HepG2 (cell line): ENCODE measurements around the gene SPIN1. TPM values are rescaled to one million over a fixed set of nuclear protein-coding genes. Genes with fewer than 3 reads are reported as not detected.

ENCODE experiments used
- AFF4 ChIP-seq: sonication (generic); formaldehyde crosslinking; IDR thresholded peaks from 2 replicates; pipeline ENCODE4 v1.4.0; 2020; ENCODE audit warnings: missing genetic modification reagents
- FOXA3 ChIP-seq: IDR thresholded peaks from 2 replicates; pipeline ENCODE4 v1.6.1; 2016; ENCODE audit warnings: missing genetic modification reagents, missing compliant biosample characterization
- GTF3A ChIP-seq: sonication (generic); formaldehyde crosslinking; conservative IDR thresholded peaks from 2 replicates; pipeline ENCODE4 v1.4.0; 2020; ENCODE audit warnings: mild to moderate bottlenecking, missing genetic modification reagents
- HNF4A ChIP-seq: sonication (generic); formaldehyde crosslinking; IDR thresholded peaks from 2 replicates; pipeline ENCODE4 v1.4.0; 2020; ENCODE audit warnings: missing genetic modification reagents
- MEIS1 ChIP-seq: sonication (generic); formaldehyde crosslinking; IDR thresholded peaks from 2 replicates; pipeline ENCODE4 v1.9.0; 2021; ENCODE audit warnings: mild to moderate bottlenecking, missing genetic modification reagents, moderate library complexity, borderline replicate concordance
- NCOR1 ChIP-seq: fragments of 200-600 bp; sonication (generic); IDR thresholded peaks from 2 replicates; pipeline ENCODE4 v1.7.0; 2017; ENCODE audit warnings: antibody characterized with exemption, low read length, borderline replicate concordance
- NRL ChIP-seq: sonication (generic); formaldehyde crosslinking; IDR thresholded peaks from 2 replicates; pipeline ENCODE4 v1.5.0; 2020; ENCODE audit warnings: missing genetic modification reagents, mild to moderate bottlenecking, moderate library complexity, borderline replicate concordance
- POGZ ChIP-seq: sonication (generic); formaldehyde crosslinking; IDR thresholded peaks from 2 replicates; pipeline ENCODE4 v1.4.0; 2020; ENCODE audit warnings: mild to moderate bottlenecking, missing genetic modification reagents
- POLR2A ChIP-seq, 2 experiments: IDR thresholded peaks; 2 replicates each; pipeline ENCODE4 v1.6.1; 2011; ENCODE audit warnings: low read depth in 2 of 2, low read length in 2 of 2, mild to moderate bottlenecking in 1 of 2, moderate library complexity in 1 of 2; ENCODE audit not compliant: insufficient read depth in 1 of 2
- PRMT3 ChIP-seq: sonication (generic); formaldehyde crosslinking; IDR thresholded peaks from 2 replicates; pipeline ENCODE4 v1.8.1; 2022; ENCODE audit warnings: low read depth, mild to moderate bottlenecking, moderate library complexity, missing genetic modification reagents, borderline replicate concordance
- U2AF2 ChIP-seq: fragments of 200-400 bp; formaldehyde crosslinking; IDR thresholded peaks from 2 replicates; pipeline ENCODE4 v1.6.1; 2017; ENCODE audit warnings: low read depth, mild to moderate bottlenecking, low read length
- ZBTB7B ChIP-seq: sonication (generic); formaldehyde crosslinking; IDR thresholded peaks from 2 replicates; pipeline ENCODE4 v1.4.0; 2020; ENCODE audit warnings: missing genetic modification reagents
- ZNF143 ChIP-seq: sonication (generic); formaldehyde crosslinking; IDR thresholded peaks from 2 replicates; pipeline ENCODE4 v1.4.0; 2020; ENCODE audit warnings: missing genetic modification reagents
- ZNF160 ChIP-seq: sonication (generic); formaldehyde crosslinking; IDR thresholded peaks from 2 replicates; pipeline ENCODE4 v1.8.0; 2022; ENCODE audit warnings: mild to moderate bottlenecking, inconsistent platforms, missing genetic modification reagents
- ZNF501 ChIP-seq: sonication (generic); formaldehyde crosslinking; IDR thresholded peaks from 2 replicates; pipeline ENCODE4 v1.5.1; 2020; ENCODE audit warnings: mild to moderate bottlenecking, moderate library complexity, missing genetic modification reagents
- ZNF513 ChIP-seq: sonication (generic); formaldehyde crosslinking; conservative IDR thresholded peaks from 2 replicates; pipeline ENCODE4 v1.5.0; 2020; ENCODE audit warnings: missing genetic modification reagents
- ZNF556 ChIP-seq: sonication (generic); formaldehyde crosslinking; IDR thresholded peaks from 2 replicates; pipeline ENCODE4 v1.4.0; 2020; ENCODE audit warnings: mild to moderate bottlenecking, missing genetic modification reagents, borderline replicate concordance
- ZNF569 ChIP-seq: sonication (generic); formaldehyde crosslinking; IDR thresholded peaks from 2 replicates; pipeline ENCODE4 v1.5.0; 2020; ENCODE audit warnings: mild to moderate bottlenecking, missing genetic modification reagents, moderate library complexity, borderline replicate concordance
- ZNF615 ChIP-seq: sonication (generic); formaldehyde crosslinking; IDR thresholded peaks from 2 replicates; pipeline ENCODE4 v1.5.0; 2020; ENCODE audit warnings: mild to moderate bottlenecking, missing genetic modification reagents, borderline replicate concordance
- ZSCAN30 ChIP-seq: sonication (generic); formaldehyde crosslinking; IDR thresholded peaks from 2 replicates; pipeline ENCODE4 v1.5.0; 2020; ENCODE audit warnings: mild to moderate bottlenecking, missing genetic modification reagents
- polyA plus RNA-seq, 8 experiments: library from polyadenylated mRNA; depleted of rRNA in 3 of 8; stranded (reverse) in 7 of 8; unstranded in 1 of 8; fragments of >200 nt; fragmentation: Illumina TruSeq in 4 of 8; extraction: Trizol in 4 of 8; gene quantifications; 2 replicates each; pipeline versions ENCODE4 v1.2.1 to v1.2.3, GENCODE V29; 2011 to 2016; ENCODE audit warnings: low read depth in 4 of 8, missing spikeins in 1 of 8, mixed read lengths in 1 of 8; ENCODE audit not compliant: insufficient read depth in 1 of 8
- total RNA-seq, 5 experiments: library from RNA; depleted of rRNA; stranded (reverse); fragments of >200 nt; fragmentation: Illumina TruSeq; extraction: Trizol; gene quantifications; 2 replicates each; pipeline ENCODE4 v1.2.3, GENCODE V29; 2016; ENCODE audit warnings: low read depth in 1 of 5
- TF ChIP-seq, protein P1 (sequence below): sonication (generic); formaldehyde crosslinking; IDR thresholded peaks from 2 replicates; pipeline ENCODE4 v1.4.0; 2020; ENCODE audit warnings: mild to moderate bottlenecking, missing genetic modification reagents

Gene SPIN1
- total and polyA plus RNA-seq, 2 of the 13 experiments (the other 11 are each of a cell fraction or from before 2014, with no cell fraction given) = 20.0 to 24.3 TPM

GRCh38 chr9:88387552-88388202, 567 bp upstream of the SPIN1 start (continued):
- TF ChIP-seq AFF4 (CRISPR knock-in tag) (no peak), ZNF513 (no peak), POLR2A (IDR thresholded peaks at IDR 0.05; ENCODE audit: insufficient read depth in 1 of 2, low read depth in 2 of 2, low read length in 2 of 2) (no peak), ZNF569 (CRISPR knock-in tag) (no peak), ZNF556 (CRISPR knock-in tag) (no peak), NRL (CRISPR knock-in tag) (no peak; the same call in 1 of the 2 replicates), MEIS1 (CRISPR knock-in tag) (no peak), GTF3A (0 out of 2 replicates have a peak, but pooled peaks have one; percentile 32), ZNF160 (CRISPR knock-in tag) (no peak), ZBTB7B (CRISPR knock-in tag) (0 out of 2 replicates have a peak, but pooled peaks have one; percentile 52), NCOR1 (no peak), POGZ (CRISPR knock-in tag) (peak; percentile 32; the same call in 1 of the 2 replicates), ZNF615 (CRISPR knock-in tag) (no peak), FOXA3 (CRISPR knock-in tag) (no peak), U2AF2 (no peak), HNF4A (CRISPR knock-in tag) (no peak), PRMT3 (no peak), ZNF143 (CRISPR knock-in tag) (no peak; the same call in 1 of the 2 replicates), ZSCAN30 (CRISPR knock-in tag) (no peak), ZNF501 (CRISPR knock-in tag) (peak; percentile 71)
- TF ChIP-seq, protein P1, sequence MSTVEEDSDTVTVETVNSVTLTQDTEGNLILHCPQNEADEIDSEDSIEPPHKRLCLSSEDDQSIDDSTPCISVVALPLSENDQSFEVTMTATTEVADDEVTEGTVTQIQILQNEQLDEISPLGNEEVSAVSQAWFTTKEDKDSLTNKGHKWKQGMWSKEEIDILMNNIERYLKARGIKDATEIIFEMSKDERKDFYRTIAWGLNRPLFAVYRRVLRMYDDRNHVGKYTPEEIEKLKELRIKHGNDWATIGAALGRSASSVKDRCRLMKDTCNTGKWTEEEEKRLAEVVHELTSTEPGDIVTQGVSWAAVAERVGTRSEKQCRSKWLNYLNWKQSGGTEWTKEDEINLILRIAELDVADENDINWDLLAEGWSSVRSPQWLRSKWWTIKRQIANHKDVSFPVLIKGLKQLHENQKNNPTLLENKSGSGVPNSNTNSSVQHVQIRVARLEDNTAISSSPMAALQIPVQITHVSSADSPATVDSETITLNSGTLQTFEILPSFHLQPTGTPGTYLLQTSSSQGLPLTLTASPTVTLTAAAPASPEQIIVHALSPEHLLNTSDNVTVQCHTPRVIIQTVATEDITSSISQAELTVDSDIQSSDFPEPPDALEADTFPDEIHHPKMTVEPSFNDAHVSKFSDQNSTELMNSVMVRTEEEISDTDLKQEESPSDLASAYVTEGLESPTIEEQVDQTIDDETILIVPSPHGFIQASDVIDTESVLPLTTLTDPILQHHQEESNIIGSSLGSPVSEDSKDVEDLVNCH (CRISPR knock-in tag) = no peak
